HG03175 (cell line): ENCODE measurements around the gene PTPN14.
"Not testable (repeated sequence)": the region's sequence is repeated elsewhere in the genome, so short reads cannot be mapped to it uniquely, and the experiment has no call there.

Experiments
- ATAC-seq: cut with Tn5 transposase; IDR thresholded peaks from one replicate; pipeline ENCODE4 v1.9.1; 2021; ENCODE audit warnings: mild to moderate bottlenecking, moderate library complexity; ENCODE audit not compliant: unreplicated experiment

The PTPN14 gene

DNA sequence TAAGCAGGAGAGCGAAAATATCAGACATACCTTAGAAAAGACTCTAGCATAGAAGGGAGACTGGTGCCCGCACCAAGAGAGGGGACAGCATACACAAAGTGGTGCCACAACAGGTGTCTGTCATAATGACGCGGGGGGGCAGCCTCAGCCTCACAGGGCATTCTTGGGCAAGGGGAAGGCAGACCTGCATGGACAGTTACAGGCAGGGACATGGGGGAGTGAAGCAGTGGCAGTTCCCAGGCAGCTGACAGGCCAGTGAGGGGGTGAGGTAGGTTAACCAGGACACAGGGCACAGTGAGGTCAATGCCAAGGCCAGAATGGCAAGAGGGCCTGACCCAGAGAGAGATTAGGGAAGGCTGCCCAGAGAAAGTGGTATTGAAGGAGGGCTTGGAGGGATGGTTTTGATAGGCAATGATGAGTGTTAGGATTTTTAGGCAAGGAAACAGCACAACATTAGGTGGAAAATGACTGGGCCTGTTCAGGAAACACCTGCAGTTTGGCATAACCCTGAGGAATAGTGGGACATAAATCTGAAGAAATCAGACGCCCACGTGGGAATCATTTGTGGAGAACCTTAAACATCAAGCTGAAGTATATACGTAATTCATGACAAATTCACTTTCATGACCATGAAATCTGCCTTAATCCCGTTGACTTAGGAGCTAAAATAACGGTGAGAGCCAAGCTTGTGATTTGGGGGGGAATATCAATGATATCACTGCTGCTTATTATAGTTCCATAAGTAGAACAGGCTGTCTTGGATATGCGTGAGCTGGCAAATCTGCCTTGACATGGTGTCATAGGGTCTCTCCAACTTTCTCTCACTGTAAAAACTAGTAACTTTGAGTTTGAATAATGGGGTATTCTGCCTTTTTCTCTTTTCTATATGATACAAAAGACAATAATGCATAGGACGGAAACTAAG, 8.9 kb downstream of the PTPN14 start:
- no peak for ATAC-seq

GRCh38 chr1:214541693-214542092, 9.7 kb downstream of the PTPN14 start:
- no peak for ATAC-seq

GRCh38 chr1:214541206-214541605, 10.2 kb downstream of the PTPN14 start:
- ATAC-seq = no peak

DNA sequence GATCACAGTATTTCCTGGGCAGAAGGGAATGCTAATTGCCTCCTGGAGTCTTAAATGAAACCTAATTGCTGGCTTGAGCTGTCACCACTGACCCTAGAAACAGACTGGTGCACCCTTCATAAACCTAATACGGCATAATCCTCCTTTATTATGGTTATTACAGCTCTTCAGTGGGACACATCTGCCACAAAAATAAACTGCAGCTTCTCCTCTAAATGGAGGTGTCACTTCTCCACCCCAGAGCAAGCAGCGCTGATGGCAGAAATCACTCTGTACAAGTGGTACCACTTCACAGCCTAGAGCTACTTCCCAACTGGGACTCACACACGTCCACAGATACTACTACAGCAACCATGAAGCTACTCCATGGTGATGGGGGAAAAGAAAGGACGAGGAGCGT, 11.1 kb downstream of the PTPN14 start:
- no peak for ATAC-seq

GRCh38 chr1:214538496-214538895, 12.9 kb downstream of the PTPN14 start:
- no peak for ATAC-seq

DNA sequence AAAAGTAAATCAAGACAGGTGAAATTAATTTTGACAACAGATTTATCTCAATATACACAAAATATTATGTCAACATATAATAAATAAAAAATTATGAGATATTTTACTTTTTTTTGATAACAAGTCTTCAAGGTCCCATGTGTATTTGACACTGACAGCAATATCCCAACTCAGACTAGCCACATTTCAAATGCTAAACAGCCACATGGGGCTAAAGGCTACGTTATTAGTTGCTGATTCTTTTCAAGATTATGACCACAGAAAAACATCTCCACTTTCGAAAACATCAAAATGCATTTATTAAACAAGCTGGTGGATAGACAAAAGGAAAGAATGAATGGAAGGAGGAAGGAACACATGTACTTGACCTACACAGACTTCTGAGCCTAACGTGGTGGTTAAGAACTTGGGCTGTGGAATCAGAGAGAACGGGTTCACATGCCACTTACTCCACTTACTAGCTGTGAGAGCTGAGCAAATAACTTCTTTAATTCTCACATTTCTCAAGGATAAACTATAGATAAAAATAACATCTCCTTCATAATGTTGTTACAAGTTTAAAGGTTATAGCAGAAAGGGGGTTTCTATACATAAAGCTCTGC, 13.4 kb downstream of the PTPN14 start:
- no peak for ATAC-seq

GRCh38 chr1:214537219-214537618, 14.2 kb downstream of the PTPN14 start:
- ATAC-seq = no peak

DNA sequence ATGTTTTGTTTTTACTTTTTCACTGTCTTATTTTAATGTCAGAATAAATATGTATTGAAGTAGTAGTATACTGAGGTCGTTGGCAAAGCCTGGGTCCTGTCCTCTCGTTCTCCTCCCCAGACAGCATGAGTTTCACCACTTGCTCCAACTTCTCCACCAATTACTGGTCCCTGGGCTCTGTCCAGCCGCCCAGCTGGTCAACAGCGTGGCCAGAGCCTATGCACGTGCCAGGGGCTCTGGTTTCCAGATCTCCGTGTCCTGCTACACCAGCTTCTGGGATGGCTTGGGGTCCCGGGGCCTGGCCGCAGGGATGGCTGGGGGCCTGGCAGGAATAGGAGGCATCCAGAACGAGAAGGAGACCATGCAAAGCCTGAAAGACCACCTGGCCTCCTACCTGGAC, 19.3 kb downstream of the PTPN14 start:
- ATAC-seq = no peak

GRCh38 chr1:214525535-214526019, 25.8 kb downstream of the PTPN14 start:
- ATAC-seq = no peak

DNA sequence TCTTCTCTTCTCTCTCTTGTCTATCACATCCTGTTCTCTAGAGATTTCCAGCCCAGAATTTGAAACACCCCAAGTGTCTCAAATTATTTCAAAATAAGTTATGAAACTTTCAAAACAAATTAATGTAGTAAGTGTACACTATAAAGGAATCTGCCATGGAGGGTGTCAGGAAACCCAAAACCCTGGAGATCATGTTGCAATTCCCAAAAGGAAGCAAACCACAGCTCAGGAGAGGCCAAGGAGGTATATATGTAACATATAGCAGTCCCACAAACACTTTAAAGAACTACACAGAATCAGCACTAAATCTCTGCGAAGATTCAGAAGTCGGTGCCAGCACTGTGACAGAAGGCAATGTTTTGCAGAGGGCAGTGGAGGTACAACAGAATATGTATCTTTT, 26.6 kb downstream of the PTPN14 start:
- ATAC-seq = no peak

DNA sequence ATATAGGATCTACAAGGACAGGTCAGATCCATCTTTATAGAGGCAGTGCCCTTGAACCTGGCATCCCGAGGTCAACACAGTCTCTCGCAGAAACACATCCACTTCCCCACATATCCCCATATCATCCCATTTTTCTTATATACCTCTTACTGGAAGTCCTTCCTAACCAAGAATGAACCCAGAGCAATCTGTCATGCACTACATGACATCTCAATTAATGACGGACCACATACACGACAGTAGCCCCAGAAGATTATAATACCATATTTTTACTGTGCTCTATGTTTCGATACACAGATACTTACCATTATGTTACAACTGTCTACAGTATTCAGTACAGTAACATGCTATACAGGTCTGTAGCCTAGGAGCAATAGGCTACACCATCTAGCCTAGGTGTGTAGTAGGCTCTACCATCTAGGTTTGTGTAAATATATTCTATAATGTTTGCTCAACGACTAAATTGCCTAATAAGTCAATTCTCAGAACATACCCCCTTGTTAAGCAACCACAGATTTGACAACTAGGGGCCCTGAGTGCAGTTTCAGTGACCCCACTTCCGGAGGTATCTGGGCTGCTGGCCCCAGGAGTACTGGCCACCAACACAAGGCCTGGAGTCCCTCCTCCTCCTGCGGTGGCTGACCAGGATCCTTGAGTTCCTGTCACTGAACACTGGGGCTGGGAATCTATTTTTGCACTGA, 28.1 kb downstream of the PTPN14 start:
- no peak for ATAC-seq

DNA sequence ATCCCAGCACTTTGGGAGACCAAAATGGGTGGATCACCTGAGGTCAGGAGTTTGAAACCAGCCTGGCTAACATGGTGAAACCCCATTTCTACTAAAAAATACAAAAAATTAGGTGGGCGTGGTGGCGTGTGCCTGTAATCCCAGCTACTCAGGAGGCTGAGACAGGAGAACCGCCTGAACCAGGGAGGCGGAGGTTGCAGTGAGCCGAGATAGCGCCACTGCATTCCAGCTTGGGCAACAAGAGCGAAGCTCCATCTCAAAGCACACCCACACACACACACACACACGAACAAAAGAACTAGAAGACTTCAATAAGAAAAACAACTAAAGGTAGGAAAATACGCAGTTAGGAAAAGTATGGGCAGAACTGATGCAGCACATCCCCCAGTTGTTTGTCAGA, 29.9 kb downstream of the PTPN14 start:
- ATAC-seq = not testable (repeated sequence)

- no peak for ATAC-seq
These were observed 30.7 kb downstream of the PTPN14 start for GRCh38 chr1:214520544-214521165.

DNA sequence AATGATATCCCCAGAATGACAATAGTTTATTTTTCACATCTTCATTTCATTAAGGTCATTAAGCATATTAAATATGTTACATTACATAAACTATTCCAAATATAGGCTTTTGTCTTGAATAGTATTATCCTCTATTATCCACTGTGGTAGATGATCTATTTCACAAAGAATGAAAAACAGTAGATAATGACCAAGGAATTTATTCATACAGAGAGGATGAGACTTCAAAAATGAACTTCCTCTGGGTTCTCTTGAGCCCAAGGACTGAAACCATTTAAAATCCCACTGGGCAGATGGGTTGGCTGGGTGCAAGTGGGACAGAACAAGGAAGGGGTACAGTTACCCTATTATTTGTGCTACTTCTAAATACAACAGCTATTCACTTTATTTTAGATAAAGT, 33.0 kb downstream of the PTPN14 start:
- no peak for ATAC-seq

DNA sequence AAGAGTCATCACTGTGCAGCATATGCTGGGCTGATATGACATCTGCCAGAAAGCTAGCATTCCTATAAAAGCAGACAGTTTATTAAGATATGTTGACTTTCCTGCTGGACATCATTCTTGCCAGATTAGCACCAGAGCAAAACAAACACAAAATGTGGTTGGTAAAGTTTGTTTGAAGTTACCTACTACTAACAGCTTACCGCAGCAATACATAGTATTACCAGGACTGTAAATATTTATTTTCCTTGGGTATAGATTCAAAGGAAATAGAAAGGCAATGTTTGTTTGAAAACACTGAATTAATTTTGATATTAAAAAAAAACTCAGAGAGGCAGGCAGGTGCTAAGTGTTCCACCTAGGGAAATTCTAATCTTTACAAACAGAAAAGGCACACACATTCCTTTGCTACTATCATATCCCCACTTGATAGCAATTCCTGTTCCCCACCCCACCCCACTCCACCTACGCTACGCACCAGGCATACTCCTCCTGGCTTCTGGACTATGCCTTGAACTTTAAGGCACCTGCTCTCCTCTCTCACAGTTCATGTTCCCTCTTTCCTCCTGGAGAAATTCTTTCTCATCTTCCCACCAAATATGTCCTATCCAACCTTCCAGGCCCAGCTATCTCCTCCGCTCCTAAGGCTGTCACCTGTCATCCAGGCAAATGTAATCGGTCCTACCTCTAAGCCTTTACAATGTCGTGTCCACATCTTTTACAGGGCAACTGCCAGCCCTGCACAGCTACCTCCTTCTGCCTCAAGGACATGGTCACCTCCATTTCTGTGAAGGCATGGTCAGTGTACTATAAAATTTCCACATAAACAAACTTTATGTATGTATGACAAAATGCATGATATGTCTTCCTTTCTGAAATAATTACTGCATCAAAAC, 34.7 kb downstream of the PTPN14 start:
- no peak for ATAC-seq

DNA sequence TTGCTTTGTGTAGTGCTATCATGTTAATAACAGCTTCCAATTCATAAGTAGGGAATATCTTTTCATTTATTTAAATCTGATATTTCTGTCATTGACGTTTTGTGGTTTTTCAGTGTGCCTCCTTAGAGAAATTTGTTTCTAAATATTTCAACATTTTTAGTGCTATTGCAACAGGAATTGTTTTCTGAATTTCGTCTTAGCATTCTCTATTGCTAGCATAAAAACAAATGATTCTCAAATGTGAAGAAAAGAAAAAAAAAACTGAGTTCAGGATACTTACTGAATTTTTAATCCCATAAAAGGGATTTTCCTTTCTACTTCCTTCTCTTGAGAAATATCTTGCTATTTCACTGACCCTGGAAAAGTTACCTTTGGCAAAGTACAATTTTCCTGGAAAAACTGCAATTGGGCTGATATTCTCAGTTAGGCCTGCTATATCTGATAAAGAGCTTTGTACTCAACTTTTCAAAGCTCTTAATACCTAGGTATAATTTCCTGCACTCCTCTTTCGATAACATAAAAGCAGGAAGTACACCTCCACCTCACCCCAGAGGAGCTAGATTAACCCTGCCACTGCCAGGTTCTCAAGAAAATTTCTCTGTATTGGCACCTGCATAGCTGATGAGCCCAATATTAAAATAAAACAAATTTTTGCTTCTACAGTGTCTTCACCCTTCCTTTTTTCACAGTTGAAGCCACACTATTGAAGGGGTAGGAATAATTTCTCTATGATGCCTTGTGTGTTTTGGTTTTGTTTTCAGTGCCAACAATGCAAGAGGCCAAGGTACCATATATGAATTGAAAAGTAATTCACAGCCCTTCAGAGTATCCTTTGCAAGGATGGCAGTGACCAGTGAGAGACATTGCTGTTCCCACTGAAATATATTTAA, 35.6 kb downstream of the PTPN14 start:
- ATAC-seq = peak; percentile 50

GRCh38 chr1:214514819-214515383, 36.5 kb downstream of the PTPN14 start:
- ATAC-seq = no peak

DNA sequence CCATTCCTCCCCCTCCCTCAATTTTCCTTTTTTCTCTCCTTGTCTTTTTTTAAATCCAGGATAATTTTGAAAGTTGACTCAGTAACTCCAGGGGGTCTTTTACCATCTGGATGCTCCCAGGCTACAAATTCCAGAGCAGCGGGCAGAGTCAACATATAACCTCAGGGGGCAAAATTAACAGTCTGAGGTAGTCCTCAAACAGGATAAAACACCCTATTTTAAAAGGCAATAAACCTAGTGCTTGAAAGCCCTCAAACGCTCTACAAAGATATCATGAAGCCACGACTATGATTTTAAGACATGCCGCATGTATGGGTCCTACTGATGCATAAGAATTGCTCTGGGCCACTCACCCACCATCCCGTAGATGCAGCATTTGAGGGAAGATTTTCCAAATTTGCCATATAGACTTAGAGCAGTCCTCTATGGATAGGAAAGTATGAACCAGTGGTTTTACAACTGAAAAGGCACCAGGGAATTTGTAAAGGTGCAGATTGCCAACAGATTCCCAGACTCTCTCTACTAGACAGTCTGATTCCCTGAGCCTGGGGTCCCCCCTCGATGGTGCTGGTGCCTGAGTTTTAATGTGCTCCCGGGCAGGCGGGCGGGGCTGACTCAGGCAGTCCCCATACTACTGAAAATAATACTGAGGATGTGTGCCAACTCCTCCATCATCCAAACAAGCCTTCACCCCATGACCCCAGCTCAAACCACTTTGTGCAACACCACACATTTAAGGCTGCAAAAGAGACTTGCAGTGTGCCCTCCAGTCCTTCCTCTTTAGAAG, 37.2 kb downstream of the PTPN14 start:
- ATAC-seq = no peak
